T-helper 1 cell treated with Interleukin-12 subunit alpha and Interleukin-12 subunit beta and Interleukin-4 antibody, amounts not matched to agents 30 μg/mL and 1 μg/mL, for 36 hours (primary cell): ENCODE results near the gene ABCA9.

ENCODE experiments used
- H3K27ac Mint-ChIP-seq: one replicate; pipeline ENCODE4 v1.8.0; 2021; ENCODE audit warnings: mild to moderate bottlenecking, mixed read lengths
- H3K27me3 Mint-ChIP-seq: one replicate; pipeline ENCODE4 v1.8.0; 2021; ENCODE audit warnings: low read depth, mixed read lengths
- H3K36me3 Mint-ChIP-seq: one replicate; pipeline ENCODE4 v1.8.0; 2021; ENCODE audit warnings: low read depth, mixed read lengths
- H3K4me1 Mint-ChIP-seq: one replicate; pipeline ENCODE4 v1.8.0; 2021; ENCODE audit warnings: low read depth, mixed read lengths
- H3K4me3 Mint-ChIP-seq: one replicate; pipeline ENCODE4 v1.8.0; 2021; ENCODE audit warnings: mild to moderate bottlenecking, moderate library complexity, mixed read lengths
- H3K9me3 Mint-ChIP-seq: one replicate; pipeline ENCODE4 v1.8.0; 2021; ENCODE audit warnings: mixed read lengths

Gene ABCA9

DNA sequence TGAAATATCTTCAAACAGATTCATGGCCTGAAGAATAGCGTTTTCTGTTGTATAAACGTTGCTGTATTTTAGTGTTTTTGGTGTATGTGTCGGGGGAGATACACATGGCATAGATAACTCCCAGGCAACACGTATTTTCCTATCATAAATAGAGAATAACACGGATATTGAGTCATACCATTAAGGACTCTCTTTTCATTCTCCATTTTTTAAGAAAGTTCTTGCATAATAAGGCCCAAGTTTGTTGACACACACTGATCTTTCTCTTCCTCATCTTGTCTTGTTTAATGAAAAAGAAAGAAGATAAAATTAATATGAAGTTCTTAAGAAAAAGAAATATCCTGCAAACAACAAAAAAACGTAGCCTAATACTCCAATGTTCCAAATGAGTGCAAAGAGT lies 119.0 kb downstream of the ABCA9 start:
- H3K4me1 Mint-ChIP-seq, result no peaks in the 10 kb centered on the region
- H3K4me3 Mint-ChIP-seq, result no peak overlapping the region
- H3K36me3 Mint-ChIP-seq, result no peaks in the 10 kb centered on the region
- H3K27ac Mint-ChIP-seq, result no peak overlapping the region
- H3K27me3 Mint-ChIP-seq, result no peaks in the 10 kb centered on the region
- H3K9me3 Mint-ChIP-seq, result no peaks in the 10 kb centered on the region

- Mint-ChIP-seq H3K4me3 (no peak overlapping the region), H3K27me3 (no peaks in the 10 kb centered on the region), H3K4me1 (no peaks in the 10 kb centered on the region), H3K36me3 (no peaks in the 10 kb centered on the region), H3K27ac (no peak overlapping the region), H3K9me3 (no peaks in the 10 kb centered on the region)
These were observed 121.5 kb downstream of the ABCA9 start for GRCh38 chr17:68939195-68939594.

DNA sequence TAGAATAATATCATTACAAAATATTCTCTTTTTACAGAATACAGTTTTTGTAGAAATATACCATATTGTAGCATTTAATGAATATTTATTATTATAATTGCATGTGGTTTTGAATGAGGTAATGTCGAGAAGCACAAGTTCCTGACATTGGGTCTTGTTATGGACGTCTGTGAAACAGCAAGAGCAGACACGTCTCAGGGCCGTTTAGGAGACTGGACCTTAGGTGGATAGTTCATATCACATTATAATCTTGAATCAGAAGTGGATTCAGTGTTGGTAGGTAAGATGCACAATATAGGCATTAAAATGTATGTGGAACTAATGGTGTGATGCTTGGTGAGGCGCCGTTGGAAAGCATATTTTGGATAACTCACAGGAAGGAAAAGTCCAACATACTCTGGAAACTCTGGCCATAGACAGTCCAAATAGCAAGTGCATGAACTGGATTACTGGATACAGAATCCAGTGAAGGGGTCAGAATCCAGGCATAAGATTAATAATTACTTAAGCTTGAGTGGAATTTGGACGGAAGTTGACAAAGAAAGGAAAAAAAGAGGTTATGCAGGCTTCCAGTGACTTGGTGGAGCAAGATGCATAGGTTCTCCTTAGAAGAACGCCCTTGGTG lies 122.7 kb downstream of the ABCA9 start:
- Mint-ChIP-seq H3K9me3 (no peaks in the 10 kb centered on the region), H3K4me1 (no peaks in the 10 kb centered on the region), H3K4me3 (no peak overlapping the region), H3K36me3 (no peaks in the 10 kb centered on the region), H3K27me3 (no peaks in the 10 kb centered on the region), H3K27ac (no peak overlapping the region)

- no peaks in the 10 kb centered on the region for H3K9me3 Mint-ChIP-seq
- no peak overlapping the region for H3K4me3 Mint-ChIP-seq
- H3K27ac Mint-ChIP-seq, result no peak overlapping the region
- H3K27me3 Mint-ChIP-seq, result no peaks in the 10 kb centered on the region
- no peaks in the 10 kb centered on the region for H3K4me1 Mint-ChIP-seq
- H3K36me3 Mint-ChIP-seq, result no peaks in the 10 kb centered on the region
These were observed 133.2 kb downstream of the ABCA9 start for GRCh38 chr17:68927516-68927915.

DNA sequence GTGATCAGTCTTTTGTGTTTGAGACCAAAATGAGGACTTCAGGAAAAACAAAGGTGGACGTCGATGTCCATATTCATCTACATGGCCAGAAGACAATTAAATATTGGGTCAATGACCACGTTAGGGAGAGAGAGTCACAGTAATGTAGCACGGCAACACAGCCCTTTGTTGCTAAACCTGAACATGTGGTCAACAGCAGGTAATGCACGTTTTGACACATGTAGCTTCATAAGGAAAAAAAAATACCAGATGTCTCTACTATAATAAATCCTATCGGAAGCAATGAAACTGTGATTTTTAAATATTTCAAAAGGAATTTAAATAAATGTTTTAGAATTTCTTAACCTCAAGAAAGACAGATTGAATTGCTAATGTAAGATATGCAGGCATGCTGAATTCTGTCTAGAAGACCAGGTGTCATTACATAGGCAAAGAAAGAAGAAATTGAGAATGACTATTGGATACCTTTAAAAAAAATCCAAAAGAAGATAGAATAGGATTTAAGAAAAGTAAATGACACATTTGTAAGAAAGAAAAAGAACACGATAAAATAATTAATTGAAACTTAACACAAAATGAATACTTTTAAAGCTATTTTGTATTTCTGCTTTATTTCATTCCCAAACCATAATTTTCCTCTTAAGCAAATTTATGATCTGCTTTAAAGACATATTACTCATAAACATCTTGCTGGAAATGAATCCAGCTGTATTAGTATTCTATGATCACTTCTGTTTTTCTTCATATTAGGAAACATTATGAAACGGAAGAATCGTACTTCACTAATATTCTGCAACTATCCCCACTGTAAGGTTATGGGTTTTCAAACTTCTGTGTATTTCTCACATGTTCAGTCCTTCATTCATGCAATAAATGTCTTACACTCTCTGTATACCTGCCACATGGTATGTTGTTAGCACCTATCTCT lies 135.7 kb downstream of the ABCA9 start:
- Mint-ChIP-seq H3K27ac (no peak overlapping the region), H3K9me3 (no peaks in the 10 kb centered on the region), H3K4me3 (no peak overlapping the region), H3K36me3 (no peaks in the 10 kb centered on the region), H3K4me1 (no peaks in the 10 kb centered on the region), H3K27me3 (no peaks in the 10 kb centered on the region)
